AG09319 (cell line): Measurements from ENCODE around the gene CHPF2.

Experiments used
- DNase-seq: peaks from one replicate; pipeline ENCODE4 v3.0.0-alpha.2; 2010; ENCODE audit warnings: low read depth; ENCODE audit errors: extremely low read depth
- TF ChIP-seq, protein P1 (sequence below): IDR thresholded peaks from 2 replicates; pipeline ENCODE4 v1.5.1; 2011; ENCODE audit warnings: low read depth, mild to moderate bottlenecking, inconsistent platforms, low read length, moderate library complexity

The CHPF2 gene

DNA sequence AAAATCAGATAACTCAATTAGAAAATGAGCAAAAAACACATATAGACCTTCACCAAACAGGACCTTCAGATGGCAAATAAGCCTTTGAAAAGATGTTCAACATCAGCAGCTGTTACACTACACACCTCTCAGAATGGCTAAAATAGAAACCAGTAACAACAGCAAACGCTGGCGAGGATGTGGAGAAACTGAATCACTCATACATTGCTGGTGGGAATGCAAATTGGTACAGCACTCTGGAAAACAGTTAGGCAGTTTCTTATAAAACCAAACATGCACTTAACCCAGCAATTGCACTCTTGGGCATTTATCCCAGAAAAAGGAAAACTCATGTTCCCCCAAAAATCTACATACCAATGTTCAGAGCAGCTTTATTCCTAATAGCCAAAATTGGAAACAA lies 53.9 kb downstream of the CHPF2 start:
- TF ChIP-seq, protein P1, sequence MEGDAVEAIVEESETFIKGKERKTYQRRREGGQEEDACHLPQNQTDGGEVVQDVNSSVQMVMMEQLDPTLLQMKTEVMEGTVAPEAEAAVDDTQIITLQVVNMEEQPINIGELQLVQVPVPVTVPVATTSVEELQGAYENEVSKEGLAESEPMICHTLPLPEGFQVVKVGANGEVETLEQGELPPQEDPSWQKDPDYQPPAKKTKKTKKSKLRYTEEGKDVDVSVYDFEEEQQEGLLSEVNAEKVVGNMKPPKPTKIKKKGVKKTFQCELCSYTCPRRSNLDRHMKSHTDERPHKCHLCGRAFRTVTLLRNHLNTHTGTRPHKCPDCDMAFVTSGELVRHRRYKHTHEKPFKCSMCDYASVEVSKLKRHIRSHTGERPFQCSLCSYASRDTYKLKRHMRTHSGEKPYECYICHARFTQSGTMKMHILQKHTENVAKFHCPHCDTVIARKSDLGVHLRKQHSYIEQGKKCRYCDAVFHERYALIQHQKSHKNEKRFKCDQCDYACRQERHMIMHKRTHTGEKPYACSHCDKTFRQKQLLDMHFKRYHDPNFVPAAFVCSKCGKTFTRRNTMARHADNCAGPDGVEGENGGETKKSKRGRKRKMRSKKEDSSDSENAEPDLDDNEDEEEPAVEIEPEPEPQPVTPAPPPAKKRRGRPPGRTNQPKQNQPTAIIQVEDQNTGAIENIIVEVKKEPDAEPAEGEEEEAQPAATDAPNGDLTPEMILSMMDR, result no peak
- no peak for DNase-seq
